Cardiac fibroblast (primary cell): ENCODE results near the gene DUSP15.

Source experiments
- DNase-seq, 2 donors: peaks; one replicate each; pipeline versions ENCODE4 v3.0.0 to v3.0.0-alpha.2; 2010; ENCODE audit warnings: low read depth in 2 of 2
- H3K4me3 ChIP-seq, 2 donors: replicated peaks in 1 of 2; 1 replicate in 1 of 2; 2 replicates in 1 of 2; pipeline ENCODE4 v1.5.1; 2011; ENCODE audit warnings: low read depth in 2 of 2, low read length in 2 of 2, mild to moderate bottlenecking in 2 of 2, moderate library complexity in 1 of 2
- TF ChIP-seq, protein P1 (sequence below): IDR thresholded peaks from one replicate; pipeline ENCODE4 v1.5.1; 2011; ENCODE audit warnings: low read depth, mild to moderate bottlenecking, low read length, inconsistent platforms

Gene DUSP15

DNA sequence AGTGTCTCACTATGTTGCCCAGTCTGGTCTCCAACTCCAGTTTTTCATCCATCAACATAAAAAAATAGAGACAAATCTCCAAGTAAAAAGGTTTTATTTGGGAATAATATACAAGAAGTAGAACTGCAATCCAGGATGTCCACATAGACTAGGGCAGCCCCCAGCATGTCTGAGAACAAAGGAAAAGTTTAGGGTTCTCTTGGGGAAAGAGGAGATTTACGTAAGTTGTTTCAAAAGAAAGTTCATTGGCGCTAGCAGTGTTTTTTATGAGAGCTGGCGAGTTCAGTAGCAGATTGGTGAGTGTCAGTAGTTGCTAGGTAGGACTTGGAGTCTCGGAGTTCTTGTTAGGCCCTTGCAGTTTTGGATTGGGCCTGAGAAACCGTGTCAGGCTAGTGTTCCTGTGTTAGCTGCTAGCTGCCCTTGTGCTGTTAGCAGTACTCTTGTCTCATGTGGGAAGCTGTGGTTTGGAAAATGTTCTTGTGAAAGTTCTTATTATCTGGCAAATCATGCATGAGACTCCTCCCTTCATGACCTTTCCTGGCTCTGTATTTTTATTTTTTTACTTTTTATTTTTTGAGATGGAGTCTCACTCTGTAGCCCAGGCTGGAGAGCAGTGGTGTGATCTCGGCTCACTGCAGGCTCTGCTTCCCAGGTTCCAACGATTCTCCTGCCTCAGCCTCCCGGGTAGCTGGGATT, 24.8 kb upstream of the DUSP15 start:
- no peak overlapping the region for H3K4me3 ChIP-seq
- TF ChIP-seq, protein P1, sequence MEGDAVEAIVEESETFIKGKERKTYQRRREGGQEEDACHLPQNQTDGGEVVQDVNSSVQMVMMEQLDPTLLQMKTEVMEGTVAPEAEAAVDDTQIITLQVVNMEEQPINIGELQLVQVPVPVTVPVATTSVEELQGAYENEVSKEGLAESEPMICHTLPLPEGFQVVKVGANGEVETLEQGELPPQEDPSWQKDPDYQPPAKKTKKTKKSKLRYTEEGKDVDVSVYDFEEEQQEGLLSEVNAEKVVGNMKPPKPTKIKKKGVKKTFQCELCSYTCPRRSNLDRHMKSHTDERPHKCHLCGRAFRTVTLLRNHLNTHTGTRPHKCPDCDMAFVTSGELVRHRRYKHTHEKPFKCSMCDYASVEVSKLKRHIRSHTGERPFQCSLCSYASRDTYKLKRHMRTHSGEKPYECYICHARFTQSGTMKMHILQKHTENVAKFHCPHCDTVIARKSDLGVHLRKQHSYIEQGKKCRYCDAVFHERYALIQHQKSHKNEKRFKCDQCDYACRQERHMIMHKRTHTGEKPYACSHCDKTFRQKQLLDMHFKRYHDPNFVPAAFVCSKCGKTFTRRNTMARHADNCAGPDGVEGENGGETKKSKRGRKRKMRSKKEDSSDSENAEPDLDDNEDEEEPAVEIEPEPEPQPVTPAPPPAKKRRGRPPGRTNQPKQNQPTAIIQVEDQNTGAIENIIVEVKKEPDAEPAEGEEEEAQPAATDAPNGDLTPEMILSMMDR = no peak
- DNase-seq = peak; percentile 65 to 73

DNA sequence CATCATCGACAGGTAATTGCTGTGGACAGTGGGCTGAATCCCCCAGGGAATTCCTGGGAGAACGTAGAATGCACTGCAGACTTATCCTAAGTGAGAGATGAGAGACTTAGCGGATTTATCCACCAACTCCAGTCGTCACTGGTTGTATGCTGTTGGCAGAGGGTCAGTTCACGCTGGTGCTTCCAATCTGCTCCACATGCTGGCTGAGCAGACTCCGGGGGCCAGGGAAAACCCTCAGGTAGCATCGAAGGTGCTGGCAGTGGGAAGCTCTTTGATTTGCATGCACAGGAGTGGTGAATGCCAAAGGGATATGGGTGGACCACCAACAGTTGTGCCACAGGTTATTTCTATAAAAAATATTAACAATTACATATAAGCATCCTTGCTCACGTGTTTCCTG, 20.3 kb upstream of the DUSP15 start:
- no peak overlapping the region for H3K4me3 ChIP-seq
- TF ChIP-seq, protein P1 = no peak
- no peak for DNase-seq

DNA sequence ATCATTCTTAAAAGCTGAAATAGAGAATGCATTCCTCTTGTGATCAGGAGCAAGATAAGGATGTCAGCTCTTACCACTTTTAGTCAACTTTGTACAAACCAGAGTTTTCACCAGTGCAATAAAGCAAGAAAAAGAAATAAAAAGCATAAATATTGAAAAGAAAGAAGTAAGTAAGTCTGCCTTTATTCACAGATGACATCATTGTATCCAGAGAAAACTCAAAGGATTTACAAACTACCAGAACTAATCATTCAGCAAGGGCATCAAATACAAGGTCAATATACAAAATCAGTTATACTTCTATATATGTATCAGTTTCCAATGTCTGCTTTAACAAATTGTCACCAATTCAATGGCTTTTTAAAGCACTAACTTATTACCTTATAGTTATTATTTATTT, 13.5 kb upstream of the DUSP15 start:
- no peak for DNase-seq
- no peak overlapping the region for H3K4me3 ChIP-seq
- TF ChIP-seq, protein P1 = no peak

DNA sequence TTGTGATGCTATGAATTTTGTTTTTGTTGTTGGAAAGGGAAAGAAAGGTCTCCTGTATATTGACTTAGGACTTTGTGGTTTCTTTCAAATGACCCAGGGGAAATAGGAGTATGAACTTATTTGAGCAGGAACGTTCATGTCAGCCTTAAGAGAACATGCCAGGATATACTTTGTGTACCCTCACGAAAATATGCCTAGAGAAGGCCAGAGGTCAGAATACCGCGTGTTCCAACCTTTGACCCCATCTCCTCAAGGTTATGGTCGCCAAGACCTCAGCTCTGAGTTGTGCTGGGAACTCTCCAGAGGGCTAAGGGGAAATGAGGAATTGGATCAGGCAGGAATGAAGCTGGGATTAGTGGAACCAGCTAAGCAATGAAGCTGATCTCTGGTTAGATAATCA, 11.6 kb upstream of the DUSP15 start:
- TF ChIP-seq, protein P1 = no peak
- no peak for DNase-seq

DNA sequence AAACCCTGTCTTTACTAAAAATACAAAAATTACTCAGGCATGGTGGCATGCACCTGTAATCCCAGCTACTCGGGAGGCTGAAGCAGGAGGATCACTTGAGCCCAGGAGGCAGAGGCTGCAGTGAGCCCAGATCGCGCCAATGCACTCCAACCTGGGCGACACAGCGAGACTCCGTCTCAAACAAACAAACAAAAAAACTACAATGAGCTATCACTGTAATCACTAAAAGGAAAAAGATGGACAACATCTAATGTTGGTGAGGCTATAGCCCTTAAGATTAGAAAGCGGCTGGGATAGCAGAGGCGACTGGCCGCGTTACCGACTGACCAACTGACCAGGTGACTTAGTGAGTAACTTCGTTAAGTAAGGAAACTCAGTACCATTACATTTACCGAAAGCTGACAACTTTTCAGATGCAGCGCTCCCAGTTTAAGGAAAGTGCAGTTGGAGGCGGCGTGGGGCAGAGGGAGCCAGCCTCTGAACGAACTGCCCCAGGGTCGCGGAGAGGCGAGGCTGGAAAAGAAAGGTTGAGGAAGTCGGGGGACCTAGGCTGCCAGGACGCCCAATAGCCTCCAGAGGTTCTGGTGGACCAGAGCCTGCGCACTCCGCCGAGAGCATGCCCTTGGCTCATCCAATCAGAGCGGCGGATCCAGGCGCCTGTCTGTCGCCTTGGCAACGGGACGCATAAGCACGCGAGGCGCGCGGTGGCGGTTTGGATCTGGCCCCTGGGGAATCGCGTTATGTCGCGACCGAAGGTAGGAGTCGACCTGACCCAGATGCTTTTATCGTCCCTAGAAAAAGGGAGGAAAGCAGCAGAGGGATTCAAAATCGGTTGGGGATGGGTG, 9.0 kb upstream of the DUSP15 start:
- H3K4me3 ChIP-seq = peak overlapping the region; percentile 58 to 69
- DNase-seq = peak; percentile 96 to 97
- TF ChIP-seq, protein P1 = no peak

More for the DNA sequence above, 11.6 kb upstream of the DUSP15 start:
- no peak overlapping the region for H3K4me3 ChIP-seq

DNA sequence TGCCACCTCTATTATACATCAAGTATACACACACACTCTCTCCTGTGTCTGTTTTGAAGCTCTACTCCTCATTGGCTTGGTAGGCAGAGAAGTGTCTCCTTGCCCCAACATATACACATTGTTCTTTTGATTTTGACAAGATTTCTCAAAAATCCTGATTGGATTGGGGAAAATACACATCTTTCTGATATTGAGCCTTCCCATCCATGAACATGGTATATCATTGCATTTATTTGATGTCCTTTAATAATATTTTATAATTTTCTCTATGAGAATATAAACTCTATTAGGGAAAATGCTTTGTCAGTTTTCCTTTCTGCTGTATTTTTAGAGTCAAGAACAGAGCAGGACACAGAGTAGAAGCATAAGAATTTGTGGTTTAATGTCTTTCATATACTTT, 7.4 kb upstream of the DUSP15 start:
- TF ChIP-seq, protein P1 = no peak
- H3K4me3 ChIP-seq = no peak overlapping the region
- no peak for DNase-seq
